ENCODE data around the gene SLC17A9. TPM values are rescaled to one million over a fixed set of nuclear protein-coding genes. Genes with fewer than 3 reads are reported as not detected.

Gene SLC17A9
- total RNA-seq, 1 experiment from 2014 or later: not detected

DNA sequence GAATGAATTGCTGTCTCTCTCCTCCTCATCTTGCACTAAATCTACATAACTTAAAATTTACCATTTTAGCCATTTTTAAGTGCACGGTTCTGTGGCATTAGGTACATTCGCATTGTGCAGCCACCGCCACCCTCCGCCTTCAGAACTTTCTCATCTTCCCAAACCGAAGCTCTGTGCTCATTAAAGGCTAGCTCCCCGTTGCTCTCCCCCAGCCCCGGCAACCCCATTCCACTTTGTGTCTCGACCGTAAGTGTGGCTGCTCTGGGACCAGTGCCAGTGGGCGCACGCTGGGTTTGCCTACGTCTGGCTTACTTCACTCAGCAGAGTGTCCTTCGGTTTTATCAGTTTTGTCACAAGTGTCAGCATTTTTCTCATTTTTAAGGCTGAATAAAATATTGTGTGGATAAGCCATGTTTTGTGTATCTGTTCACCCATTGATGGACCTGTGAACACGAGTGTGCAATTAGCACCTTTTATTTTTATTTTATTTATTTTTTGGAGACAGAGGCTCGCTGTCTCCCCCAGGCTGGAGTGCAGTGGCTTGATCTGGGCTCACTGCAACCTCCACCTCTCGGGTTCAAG, 16.8 kb downstream of the SLC17A9 start:
- Histone ChIP-seq H2AFZ (ENCODE audit: low read length) (no peak overlapping the region), H3K4me2 (ENCODE audit: low read length) (no peak overlapping the region), H4K20me1 (ENCODE audit: low read length) (no peaks in the 10 kb centered on the region), H3K4me3 (ENCODE audit: low read length) (no peak overlapping the region), H3K9me2 (replicated peaks; ENCODE audit: low read length) (no peaks in the 10 kb centered on the region), H3K27ac (ENCODE audit: low read length) (no peak overlapping the region), H3K9me3 (ENCODE audit: low read length) (no peaks in the 10 kb centered on the region), H3K9ac (ENCODE audit: low read length) (no peak overlapping the region), H3K27me3 (ENCODE audit: low read length) (peaks cover 24% of the 10 kb centered on the region), H3K4me1 (ENCODE audit: insufficient read depth, low read length) (peaks cover 5% of the 10 kb centered on the region; the same call in 1 of the 2 replicates), H3F3A (ENCODE audit: low read length, unreplicated experiment) (no peaks in the 10 kb centered on the region), H3K79me2 (ENCODE audit: low read length) (no peaks in the 10 kb centered on the region), H3K36me3 (ENCODE audit: low read depth, low read length) (no peaks in the 10 kb centered on the region)
- ChIA-PET POLR2A (ENCODE audit: unreplicated experiment) (no interaction called here), CTCF (no interaction called here)
- TF ChIP-seq EZH2 (IDR thresholded peaks at IDR 0.05; ENCODE audit: low read length, unreplicated experiment) (no peak), EZH2phosphoT487 (IDR thresholded peaks at IDR 0.05; ENCODE audit: borderline replicate concordance, low read length) (no peak)
- TF ChIP-seq, protein P1, sequence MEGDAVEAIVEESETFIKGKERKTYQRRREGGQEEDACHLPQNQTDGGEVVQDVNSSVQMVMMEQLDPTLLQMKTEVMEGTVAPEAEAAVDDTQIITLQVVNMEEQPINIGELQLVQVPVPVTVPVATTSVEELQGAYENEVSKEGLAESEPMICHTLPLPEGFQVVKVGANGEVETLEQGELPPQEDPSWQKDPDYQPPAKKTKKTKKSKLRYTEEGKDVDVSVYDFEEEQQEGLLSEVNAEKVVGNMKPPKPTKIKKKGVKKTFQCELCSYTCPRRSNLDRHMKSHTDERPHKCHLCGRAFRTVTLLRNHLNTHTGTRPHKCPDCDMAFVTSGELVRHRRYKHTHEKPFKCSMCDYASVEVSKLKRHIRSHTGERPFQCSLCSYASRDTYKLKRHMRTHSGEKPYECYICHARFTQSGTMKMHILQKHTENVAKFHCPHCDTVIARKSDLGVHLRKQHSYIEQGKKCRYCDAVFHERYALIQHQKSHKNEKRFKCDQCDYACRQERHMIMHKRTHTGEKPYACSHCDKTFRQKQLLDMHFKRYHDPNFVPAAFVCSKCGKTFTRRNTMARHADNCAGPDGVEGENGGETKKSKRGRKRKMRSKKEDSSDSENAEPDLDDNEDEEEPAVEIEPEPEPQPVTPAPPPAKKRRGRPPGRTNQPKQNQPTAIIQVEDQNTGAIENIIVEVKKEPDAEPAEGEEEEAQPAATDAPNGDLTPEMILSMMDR (conservative IDR thresholded peaks at IDR 0.05; ENCODE audit: low read depth, low read length): no peak
- no TSS peak for BruUV-seq (replicated peaks)
- intact Hi-C loops (cut with micrococcal nuclease): no loop called here
- no peak for ATAC-seq
- no peak for DNase-seq

- no peaks in the 10 kb centered on the region for H3K9me3 ChIP-seq (ENCODE audit: low read length)
- H3K4me3 ChIP-seq (ENCODE audit: low read length): no peak overlapping the region
- ChIA-PET POLR2A (ENCODE audit: unreplicated experiment) (no interaction called here), CTCF (no interaction called here)
- DNase-seq (no peak), ATAC-seq (no peak)
- H3K4me1 ChIP-seq (ENCODE audit: insufficient read depth, low read length): peaks cover 5% of the 10 kb centered on the region; the same call in 1 of the 2 replicates
- no TSS peak for BruUV-seq (replicated peaks)
- no peaks in the 10 kb centered on the region for H3K79me2 ChIP-seq (ENCODE audit: low read length)
- no peak overlapping the region for H3K4me2 ChIP-seq (ENCODE audit: low read length)
- H4K20me1 ChIP-seq (ENCODE audit: low read length): no peaks in the 10 kb centered on the region
- no peaks in the 10 kb centered on the region for H3K9me2 ChIP-seq (replicated peaks; ENCODE audit: low read length)
- H2AFZ ChIP-seq (ENCODE audit: low read length): no peak overlapping the region
- TF ChIP-seq EZH2 (IDR thresholded peaks at IDR 0.05; ENCODE audit: low read length, unreplicated experiment) (no peak), EZH2phosphoT487 (IDR thresholded peaks at IDR 0.05; ENCODE audit: borderline replicate concordance, low read length) (no peak)
- TF ChIP-seq, protein P1 (conservative IDR thresholded peaks at IDR 0.05; ENCODE audit: low read depth, low read length): no peak
- H3K9ac ChIP-seq (ENCODE audit: low read length): no peak overlapping the region
- no peaks in the 10 kb centered on the region for H3F3A ChIP-seq (ENCODE audit: low read length, unreplicated experiment)
- no peaks in the 10 kb centered on the region for H3K36me3 ChIP-seq (ENCODE audit: low read depth, low read length)
- intact Hi-C loops (cut with micrococcal nuclease): no loop called here
- no peak overlapping the region for H3K27ac ChIP-seq (ENCODE audit: low read length)
- peaks cover 24% of the 10 kb centered on the region for H3K27me3 ChIP-seq (ENCODE audit: low read length)
Observed at GRCh38 chr20:62969939-62970306, 17.4 kb downstream of the SLC17A9 start.

GRCh38 chr20:62970307-62971210, 18.1 kb downstream of the SLC17A9 start:
- Histone ChIP-seq H3K9me3 (ENCODE audit: low read length) (no peaks in the 10 kb centered on the region), H4K20me1 (ENCODE audit: low read length) (no peaks in the 10 kb centered on the region), H2AFZ (ENCODE audit: low read length) (no peak overlapping the region), H3K4me1 (ENCODE audit: insufficient read depth, low read length) (peaks cover 5% of the 10 kb centered on the region; the same call in 1 of the 2 replicates), H3K79me2 (ENCODE audit: low read length) (no peaks in the 10 kb centered on the region), H3K9me2 (replicated peaks; ENCODE audit: low read length) (no peaks in the 10 kb centered on the region), H3K27ac (ENCODE audit: low read length) (no peak overlapping the region), H3K36me3 (ENCODE audit: low read depth, low read length) (no peaks in the 10 kb centered on the region), H3F3A (ENCODE audit: low read length, unreplicated experiment) (no peaks in the 10 kb centered on the region), H3K4me3 (ENCODE audit: low read length) (no peak overlapping the region), H3K27me3 (ENCODE audit: low read length) (peaks cover 29% of the 10 kb centered on the region), H3K4me2 (ENCODE audit: low read length) (no peak overlapping the region), H3K9ac (ENCODE audit: low read length) (no peak overlapping the region)
- TF ChIP-seq, protein P1 (conservative IDR thresholded peaks at IDR 0.05; ENCODE audit: low read depth, low read length): no peak
- no peak for TF ChIP-seq EZH2phosphoT487 (IDR thresholded peaks at IDR 0.05; ENCODE audit: borderline replicate concordance, low read length)
- no peak for TF ChIP-seq EZH2 (IDR thresholded peaks at IDR 0.05; ENCODE audit: low read length, unreplicated experiment)
- BruUV-seq (replicated peaks): no TSS peak
- ChIA-PET CTCF (no interaction called here), POLR2A (ENCODE audit: unreplicated experiment) (no interaction called here)
- intact Hi-C loops (cut with micrococcal nuclease): no loop called here
- DNase-seq: no peak
- ATAC-seq: no peak
